ENCODE measurements around the gene SNED1.
A peak's percentile ranks its signal among the peaks of the same experiment; 100 is the strongest.

Gene SNED1

DNA sequence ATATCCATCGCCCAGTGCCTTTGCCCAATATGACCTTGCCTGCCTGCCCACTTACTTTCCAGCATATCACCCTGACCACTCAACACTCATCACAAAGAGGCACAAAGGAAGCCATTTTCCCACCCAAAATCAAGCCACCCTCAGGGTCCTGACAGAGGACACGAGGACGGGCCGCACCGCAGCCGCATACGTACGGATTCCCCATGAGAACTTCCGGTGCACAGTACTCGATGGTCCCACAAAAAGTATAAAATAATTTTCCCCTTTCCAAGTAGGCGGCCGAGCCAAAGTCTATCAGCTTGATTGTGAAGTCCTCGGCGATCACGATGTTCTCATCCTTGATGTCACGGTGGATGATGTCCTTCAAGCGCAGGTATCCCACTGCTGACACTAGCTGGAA lies 113.6 kb downstream of the SNED1 start:
- DNase-seq = no peak

DNA sequence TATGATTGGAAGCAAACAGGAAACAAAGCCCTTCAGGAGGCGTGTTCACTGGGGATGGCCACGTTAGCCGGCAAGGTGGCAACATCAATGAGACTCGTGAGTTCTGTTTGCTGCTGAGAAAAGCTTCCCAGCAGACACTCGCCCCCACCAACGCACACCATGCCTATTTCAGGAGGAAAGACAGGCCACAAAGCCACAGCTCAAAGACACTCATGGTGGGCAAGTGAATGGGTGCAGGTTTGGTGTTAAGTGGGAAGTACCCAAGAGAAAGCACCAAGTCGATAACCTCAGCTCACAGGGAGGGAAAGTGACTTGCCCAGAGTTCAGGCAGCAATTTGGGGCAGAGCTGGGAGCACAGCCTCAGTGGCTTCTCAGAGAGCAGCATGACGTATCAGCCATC lies 114.2 kb downstream of the SNED1 start:
- DNase-seq = no peak

DNA sequence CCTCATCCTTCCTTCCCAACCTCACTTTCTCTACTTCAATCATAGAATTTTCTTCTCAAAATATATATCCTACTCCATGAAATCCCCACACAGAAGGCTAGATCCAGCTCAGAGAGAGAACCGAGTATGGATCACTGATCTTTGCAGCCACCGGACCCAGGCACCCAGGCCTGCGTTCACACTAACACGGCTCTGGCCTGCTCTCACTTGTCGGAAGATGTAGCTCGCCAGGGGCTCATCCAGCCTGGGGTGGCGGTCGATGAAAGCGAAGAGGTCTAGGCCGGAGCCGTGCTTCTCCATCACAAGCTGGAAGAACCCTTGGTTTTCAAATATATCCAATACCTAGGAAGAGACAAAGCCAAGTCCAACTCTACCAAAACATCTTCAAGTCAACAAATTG lies 116.4 kb downstream of the SNED1 start:
- no peak for DNase-seq

DNA sequence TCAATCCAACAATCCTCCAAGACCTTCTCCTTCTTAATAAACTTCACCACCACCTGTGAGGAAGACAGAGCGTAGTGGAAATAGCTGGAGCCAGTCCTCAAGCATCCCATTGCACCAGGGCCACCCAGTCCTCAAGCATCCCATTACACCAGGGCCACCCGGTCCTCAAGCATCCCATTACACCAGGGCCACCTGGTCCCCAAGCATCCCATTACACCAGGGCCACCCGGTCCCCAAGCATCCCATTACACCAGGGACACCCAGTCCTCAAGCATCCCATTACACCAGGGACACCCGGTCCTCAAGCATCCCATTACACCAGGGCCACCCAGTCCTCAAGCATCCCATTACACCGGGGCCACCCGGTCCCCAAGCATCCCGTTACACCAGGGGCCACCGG lies 116.9 kb downstream of the SNED1 start:
- no peak for DNase-seq

- no peak for DNase-seq
These were observed 118.5 kb downstream of the SNED1 start for GRCh38 chr2:241116606-241117560.

DNA sequence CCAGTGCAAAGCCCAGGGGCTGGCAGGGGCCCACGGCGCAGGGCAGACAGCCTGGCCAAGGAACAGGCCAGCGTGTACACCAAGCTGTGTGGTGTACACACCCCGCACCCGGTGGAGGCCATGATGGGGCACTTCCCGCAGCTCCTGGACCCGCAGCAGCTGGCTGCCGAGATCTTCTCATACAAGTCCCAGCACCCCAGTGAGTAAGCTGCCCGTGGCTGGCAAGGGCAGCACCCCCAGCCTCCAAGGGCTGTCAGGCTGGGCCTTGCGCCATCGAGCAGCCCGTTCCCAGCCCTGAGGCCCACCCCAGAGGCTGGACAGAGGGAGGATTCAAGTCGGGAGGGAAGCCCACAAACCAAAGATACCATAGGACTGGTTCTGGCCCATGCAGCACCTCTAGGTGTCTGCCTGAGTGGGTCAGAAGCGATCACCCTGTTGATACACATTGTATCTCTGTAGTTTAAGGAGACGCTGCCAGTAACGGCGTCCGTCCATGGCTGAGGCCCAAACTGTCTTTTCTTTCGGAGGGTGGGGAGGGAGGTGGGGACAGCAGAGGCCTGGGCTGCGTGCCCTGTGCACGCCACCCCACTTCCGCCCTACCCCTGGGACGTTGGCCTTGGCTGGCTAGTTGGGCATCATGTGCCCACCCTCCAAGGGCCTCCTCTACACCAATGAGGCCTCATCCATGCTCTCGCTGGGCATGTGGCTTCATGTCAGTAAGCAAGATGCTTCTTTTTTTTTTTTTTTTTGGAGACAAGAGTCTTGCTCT lies 120.5 kb downstream of the SNED1 start:
- no peak for DNase-seq

DNA sequence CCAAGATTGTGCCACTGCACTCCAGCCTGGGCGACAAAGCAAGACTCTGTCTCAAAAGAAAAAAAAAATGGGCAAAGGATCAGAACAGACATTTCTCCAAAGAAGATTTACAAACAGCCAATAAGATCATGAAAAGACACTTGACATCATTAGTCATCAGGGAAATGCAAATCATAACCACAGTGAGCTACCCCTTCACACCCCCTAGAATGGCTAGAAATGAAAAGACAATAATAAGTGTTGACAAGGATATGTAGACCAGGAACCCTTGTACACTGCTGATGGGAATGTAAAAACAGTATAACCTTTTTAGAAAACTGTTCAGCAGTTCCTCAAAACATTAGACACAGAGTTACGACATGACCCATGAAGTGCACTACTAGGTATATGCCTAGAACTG lies 122.0 kb downstream of the SNED1 start:
- DNase-seq = no peak

- DNase-seq = no peak
These were observed 122.6 kb downstream of the SNED1 start for GRCh38 chr2:241121008-241121407.

DNA sequence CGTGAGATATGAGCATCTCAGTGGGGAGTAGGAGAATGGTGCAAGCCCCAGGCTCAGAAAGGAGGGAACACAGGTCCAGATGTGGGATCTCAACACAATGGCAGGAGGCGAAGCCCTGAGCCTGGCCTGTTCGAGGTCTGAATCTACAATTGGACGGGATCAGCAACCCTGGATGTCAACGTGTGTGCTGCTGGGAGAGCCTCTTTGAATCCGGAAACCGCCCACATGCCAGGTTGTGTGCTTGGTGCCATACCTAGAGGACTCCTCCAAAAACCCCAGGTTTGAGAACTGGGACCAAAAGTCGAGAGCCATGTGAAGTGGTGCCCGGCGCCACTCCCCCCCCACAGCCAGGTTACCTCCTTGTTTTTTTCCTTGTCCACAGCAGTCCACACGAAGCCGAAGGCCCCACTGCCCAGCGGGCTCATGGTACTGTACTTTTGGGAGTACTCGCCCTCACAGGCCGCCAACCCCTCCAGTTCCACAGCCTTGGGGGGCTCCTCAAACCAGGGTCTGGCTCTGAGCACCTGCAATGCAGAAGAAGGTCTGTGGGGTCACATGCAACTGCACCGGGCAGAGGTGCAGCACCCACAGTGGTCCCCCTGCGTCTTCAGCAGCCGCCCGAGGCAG lies 124.1 kb downstream of the SNED1 start:
- DNase-seq = no peak

DNA sequence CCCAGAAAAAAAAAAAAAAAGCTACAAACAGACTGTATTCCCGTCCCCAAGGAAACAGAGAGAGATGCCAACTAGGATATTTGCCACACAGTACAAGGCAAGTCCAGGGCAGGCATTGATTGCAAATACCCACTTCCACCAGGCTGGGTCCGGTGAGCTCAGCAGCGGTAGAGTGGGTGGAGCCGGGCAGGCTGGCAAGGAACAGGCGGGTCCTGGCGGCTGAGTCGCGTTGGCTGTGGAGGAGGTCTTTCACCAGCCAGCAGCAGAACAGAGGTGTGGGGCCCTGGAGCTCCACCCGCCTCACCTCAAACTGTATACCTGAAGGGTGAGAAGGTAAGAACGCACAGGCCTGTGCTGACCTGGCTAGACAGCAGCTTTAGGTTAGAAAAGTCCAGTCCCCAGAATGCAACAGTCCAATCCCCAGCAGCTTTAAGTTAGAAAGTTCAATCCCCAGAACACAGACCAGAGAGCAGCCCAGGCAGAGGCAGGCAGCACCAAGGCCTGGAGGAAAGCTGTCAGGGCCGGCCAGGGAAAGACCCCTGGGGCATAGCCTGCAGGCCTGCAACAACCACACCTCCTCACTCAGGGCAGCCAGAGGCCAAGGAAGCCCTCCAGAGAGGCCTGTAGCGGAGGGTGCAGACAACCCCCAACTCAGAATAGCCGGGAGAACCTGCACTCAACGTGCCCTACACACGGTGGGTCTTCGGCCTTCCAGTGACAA lies 125.6 kb downstream of the SNED1 start:
- peak in 1 of 2 experiments; percentile 20 for DNase-seq

DNA sequence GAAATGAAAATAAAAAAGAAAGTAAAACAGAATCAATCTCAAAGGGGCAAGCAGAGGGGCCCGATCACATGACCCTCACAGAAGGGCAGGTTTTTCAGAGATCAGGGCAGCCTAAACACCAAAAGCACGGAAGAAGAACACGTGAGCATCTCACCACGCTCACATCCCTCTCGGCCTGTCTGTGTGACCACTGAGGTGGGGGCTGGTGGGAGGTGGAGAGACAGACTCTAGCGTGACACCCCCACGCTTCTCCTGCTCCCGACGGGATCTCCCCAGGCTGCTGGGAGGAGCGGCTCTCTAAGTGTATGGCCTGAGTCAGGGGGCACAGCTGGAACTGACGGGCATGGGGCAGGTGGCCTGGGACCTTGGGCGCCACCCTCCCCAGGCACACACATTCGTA lies 127.2 kb downstream of the SNED1 start:
- no peak for DNase-seq

DNA sequence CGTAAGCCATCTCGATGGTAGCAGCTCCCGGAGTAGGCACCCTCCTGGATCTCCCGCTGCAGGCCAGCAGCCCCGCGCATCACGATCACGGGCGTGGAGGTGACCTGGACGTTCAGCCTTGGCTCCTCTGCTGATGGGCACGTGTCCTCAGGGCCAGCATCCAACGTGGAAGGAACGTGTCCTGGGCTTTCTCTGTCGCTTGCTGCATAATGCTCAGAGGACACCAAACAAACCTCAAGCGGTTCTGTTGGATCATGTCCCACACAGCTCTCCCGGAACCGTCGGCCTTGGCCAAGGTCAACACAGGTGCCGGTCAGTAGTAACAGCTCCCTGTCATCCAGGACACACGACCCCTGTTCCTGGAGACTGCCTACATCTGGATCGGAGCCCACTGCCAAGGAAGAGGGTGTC lies 127.8 kb downstream of the SNED1 start:
- no peak for DNase-seq

- DNase-seq = no peak
These were observed 128.4 kb downstream of the SNED1 start for GRCh38 chr2:241126771-241127202.

GRCh38 chr2:241128266-241128665 lies 129.8 kb downstream of the SNED1 start:
- DNase-seq = no peak

DNA sequence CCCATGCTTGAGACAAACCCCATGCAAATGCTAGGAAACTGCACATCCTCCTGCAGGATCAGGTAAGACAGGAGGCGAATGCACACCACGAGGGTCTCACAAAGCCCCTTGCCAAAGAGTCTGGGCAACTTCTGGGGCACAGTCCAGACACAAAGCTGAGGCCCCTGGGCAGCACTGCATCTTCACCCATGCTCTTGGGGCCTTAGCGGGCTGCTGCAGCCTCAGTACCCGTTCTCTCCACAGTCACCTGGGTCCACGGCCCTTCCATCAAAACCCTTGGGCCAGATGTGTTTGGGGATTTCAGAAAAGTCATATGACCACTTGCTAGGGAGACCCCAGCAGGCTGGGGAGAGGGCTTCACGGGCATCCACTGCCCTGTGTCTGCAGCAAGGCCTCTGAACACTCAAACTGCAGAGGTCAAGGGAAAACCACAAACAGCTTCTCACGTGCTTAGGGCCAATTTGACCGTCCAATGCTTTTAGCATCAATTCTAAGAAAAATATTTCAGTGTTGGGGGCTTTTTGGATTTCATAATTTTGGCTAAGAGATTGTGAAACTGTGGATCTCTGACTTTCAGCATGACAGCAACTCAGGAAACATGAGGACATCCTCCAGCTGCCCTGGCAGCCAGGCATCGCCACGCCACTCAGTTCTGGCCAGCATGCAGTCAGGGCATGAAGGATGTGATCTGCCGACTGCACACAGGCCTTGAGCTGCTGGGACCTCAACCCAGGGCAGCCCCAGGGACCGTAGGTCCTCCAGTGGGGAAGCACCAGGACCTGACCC lies 130.9 kb downstream of the SNED1 start:
- no peak for DNase-seq

GRCh38 chr2:241130316-241130715 lies 131.9 kb downstream of the SNED1 start:
- no peak for DNase-seq

DNA sequence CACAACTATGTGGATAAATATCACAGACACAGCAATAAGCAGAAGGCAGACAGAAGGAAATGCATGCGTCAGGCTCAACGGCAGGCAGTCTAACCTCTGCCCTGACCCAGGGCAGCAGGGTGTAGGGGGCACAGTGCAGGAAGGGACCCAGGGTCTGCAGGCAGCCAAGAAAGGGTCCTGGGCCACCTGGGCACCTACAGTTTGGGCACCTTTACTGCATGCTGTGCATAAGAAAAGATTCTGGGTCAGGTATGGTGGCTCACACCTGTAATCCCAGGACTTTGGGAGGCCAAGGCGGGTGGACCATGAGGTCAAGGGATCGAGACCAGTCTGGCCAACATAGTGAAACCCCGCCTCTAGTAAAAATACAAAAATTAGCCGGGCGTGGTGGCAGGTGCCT lies 133.1 kb downstream of the SNED1 start:
- DNase-seq = no peak

DNA sequence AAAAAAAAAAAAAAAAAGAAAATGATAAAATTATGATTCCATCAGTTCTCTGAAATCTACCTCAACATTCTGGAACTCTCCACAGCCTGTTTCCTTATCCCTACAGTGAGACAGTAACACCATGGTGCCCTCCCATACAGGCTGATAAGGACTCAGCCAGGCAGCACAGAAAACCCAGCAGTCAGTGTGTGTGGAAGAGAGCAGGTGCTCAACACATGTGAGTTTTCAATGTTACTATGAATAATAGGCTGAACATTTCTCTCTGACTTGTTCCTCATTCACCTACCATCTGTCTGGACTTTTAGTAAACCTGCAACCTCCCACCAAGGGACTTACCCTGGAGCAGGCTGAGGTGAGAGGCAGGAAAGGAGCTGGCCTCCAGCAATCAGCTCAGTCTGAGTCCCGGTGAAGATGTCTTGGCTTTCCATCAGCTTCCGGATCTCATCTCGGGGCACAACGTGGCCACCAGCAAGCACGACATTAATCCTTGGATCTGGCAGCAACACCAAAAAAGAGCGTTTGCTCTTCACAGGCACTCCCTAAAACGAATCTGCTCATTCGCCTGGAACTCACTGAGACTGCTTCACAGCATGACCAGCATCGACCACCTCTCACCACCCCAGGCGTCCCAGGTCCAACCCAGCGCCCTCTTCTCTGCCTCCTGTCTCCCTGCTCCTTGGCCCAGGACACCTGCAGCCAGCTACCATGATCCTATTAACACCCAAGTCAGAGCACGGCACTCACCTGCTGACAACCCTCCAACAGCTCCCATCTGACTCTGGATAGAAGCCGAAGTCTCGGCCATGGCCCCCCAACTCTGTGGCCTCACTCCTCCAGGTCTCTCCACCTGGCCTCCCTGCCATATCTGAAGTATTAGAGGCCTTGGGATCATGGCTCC lies 134.4 kb downstream of the SNED1 start:
- no peak for DNase-seq

DNA sequence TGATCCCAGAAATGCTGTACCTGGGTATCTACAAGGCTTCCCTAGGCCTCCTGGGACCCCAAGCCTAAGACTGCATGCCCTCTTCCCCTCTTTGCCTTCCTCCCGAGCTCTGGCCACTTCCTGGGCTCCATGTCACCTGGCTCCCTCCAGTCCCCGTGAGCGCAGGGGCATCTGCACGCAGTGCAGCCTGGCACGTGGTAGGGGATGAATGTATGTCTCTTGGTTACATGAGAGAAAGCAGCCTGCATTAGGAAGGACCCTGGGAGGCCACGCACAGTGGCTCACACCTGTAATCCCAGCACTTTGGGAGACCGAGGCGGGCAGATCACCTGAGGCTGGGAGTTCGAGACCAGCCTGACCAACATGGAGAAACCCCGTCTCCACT lies 135.0 kb downstream of the SNED1 start:
- DNase-seq = no peak

DNA sequence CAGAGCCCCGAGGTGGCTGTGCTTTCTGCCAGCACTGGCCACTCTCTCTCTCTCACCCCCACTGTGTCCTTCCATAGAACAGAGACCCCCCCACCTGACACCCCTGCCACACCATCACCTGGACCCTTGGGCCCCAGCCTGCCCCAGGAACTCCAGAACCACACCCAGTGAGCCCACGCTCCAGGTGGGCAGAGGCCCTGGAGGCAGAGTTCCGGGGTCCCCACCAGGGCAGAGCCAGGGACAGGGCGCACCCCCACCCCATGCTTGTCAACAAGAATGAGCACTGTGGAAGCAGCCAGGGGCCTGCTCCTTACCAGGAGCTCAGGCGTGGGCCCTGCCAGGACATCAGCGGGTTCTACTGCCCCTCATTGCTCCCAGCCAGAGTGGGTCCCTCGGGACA lies 136.3 kb downstream of the SNED1 start:
- no peak for DNase-seq

GRCh38 chr2:241135737-241136136 lies 137.3 kb downstream of the SNED1 start:
- no peak for DNase-seq

Data from NCI-H526 (cell line).